GM11168 (cell line): Measurements from ENCODE around the gene NPAS3.

Experiments used
- in situ Hi-C: fragments of 300-500 bp; cut with MboI; formaldehyde crosslinking; loops from one replicate; pipeline ENCODE4 v1.12.0; 2022; ENCODE audit warnings: low sequenced_read_pairs; ENCODE audit not compliant: unreplicated experiment

The NPAS3 gene

GRCh38 chr14:33009673-33010072 is 71.0 kb downstream of the NPAS3 start:
- in situ Hi-C loops: no loop called here

- in situ Hi-C loops: no loop called here
Observed at GRCh38 chr14:33010495-33010894, 71.8 kb downstream of the NPAS3 start.

DNA sequence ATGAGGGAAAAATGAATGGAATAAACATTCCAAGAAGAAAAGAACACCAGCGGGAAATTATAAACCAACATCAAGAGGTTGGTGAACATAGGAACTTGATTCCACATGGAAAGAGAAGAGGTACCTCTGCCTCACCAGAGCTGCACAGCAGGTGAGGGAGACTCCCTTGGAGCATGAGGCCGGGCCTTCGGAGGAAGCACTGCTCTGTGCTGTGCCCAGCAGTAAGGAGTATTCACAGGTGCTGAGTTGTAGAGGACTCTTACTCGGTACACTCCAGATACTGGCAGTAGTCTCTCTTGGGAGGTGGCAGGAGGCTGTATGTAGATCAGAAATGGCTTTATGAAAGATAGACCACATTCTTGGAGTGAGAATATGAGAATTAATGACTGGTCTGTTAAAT is 76.0 kb downstream of the NPAS3 start:
- in situ Hi-C loops: no loop called here

- in situ Hi-C loops: no loop called here
Observed at GRCh38 chr14:33016613-33017012, 77.9 kb downstream of the NPAS3 start.

DNA sequence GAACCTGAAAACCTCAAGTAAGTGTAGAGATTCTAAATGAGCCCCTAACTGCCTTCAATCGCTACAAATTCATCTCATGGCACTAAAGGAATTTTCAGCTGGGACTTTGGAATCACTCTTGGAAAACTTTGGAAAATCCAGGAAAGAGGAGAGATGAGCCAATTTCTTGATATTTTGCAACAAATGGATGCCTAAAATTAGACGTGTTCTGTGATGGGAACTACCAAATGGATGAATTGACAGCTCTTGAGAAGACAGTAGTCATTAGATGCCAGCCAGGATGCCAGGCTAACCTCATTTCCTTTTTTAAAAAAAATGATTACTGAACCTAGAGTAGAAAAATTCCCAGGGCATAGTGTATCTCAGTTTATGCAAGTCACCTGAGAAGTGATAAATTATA is 78.3 kb downstream of the NPAS3 start:
- in situ Hi-C loops: no loop called here

DNA sequence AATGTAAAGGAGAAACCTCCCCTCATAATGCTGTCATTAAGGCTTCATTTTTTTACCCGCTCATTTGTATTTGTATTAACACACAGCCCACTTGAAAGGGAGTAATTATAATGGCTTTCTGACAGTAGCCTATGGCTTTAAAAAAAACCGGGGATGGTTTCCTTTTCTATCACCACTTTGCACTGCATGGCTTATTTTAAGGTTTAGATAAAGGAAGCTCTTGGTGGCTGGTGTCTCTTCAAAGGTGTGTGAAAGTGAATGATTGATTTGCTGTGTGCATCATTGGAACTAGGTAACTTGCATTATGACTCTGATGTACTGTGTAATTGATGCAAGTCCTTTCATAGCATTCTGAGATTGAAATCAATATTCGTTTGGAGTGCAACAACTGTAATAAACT is 80.7 kb downstream of the NPAS3 start:
- in situ Hi-C loops: no loop called here

GRCh38 chr14:33026850-33027430 is 88.3 kb downstream of the NPAS3 start:
- in situ Hi-C loops: no loop called here

GRCh38 chr14:33029511-33029910 is 90.8 kb downstream of the NPAS3 start:
- in situ Hi-C loops: no loop called here

DNA sequence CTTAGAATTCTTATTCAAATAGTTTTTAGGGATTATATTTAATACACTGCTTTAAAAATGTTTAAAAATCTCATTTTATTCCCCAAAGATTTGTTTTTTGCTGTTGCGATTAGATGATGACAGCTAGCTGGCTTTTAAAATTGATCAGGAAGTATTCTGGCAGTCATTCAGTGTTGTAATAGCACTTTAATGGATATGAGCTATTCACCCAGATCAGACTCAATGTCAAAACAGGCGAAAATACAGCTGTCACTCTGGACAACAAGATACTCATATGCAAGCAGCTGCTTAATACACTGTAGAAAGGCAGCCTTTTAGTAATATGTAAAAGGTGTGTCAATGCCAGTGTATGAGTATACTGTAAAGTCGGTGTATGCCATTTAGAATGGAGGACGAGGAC is 91.7 kb downstream of the NPAS3 start:
- in situ Hi-C loops: no loop called here

GRCh38 chr14:33035416-33036194 is 96.9 kb downstream of the NPAS3 start:
- in situ Hi-C loops: no loop called here

GRCh38 chr14:33039311-33039710 is 100.6 kb downstream of the NPAS3 start:
- in situ Hi-C loops: no loop called here

GRCh38 chr14:33040372-33041140 is 101.9 kb downstream of the NPAS3 start:
- in situ Hi-C loops: no loop called here

DNA sequence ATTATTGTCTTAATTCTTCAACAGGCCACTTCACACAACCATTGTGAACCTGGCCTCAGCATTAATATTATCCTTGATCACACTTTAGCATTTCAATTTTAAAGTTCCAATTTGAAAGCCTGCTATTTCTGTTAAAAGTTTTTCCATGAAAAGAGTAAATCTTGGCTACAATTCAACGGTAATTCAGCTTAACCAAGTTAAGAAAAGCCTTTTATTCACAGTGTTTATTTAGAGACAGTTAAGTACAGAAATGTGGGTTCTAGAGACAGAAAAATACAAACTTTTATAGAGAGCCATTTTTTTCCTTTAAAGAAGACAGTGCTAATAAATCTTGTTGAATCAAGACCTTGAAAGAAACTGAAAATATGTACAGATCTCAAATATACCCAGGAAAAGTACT is 103.9 kb downstream of the NPAS3 start:
- in situ Hi-C loops: no loop called here

GRCh38 chr14:33045760-33046159 is 107.1 kb downstream of the NPAS3 start:
- in situ Hi-C loops: no loop called here

GRCh38 chr14:33052943-33053342 is 114.3 kb downstream of the NPAS3 start:
- in situ Hi-C loops: no loop called here

GRCh38 chr14:33056213-33056612 is 117.5 kb downstream of the NPAS3 start:
- in situ Hi-C loops: no loop called here

- in situ Hi-C loops: no loop called here
Observed at GRCh38 chr14:33057585-33057984, 118.9 kb downstream of the NPAS3 start.

DNA sequence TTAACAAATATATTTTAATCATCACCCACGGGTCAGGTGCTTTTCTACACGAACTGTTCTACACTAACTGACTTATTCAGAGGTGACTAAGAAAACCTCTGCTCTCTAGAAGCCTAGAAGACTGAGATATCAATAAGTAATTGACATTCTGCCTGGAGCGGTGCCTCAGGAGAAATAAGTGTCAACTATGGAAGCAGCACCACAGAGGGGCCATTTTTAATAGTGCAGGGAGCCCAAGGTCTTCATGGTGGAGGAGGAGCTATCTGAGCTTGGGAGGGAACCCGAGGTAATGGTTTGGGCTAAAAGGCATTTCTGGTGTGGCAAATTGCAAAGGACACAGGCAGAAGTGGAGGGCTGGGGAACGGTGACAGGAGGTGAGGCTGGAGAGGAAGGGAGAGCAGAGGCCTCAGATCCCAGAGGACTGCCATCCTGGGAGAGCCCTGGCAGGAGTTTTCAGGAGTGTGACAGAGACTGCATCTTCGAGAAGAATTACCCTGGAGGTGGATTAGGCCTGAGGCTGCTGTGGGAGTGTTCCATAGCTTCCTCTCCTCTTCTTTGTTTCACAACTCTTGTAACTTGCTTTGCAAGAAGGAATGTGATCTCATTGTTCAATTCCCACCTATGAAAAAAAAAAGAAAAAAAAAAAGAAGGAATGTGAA is 123.1 kb downstream of the NPAS3 start:
- in situ Hi-C loops: no loop called here

DNA sequence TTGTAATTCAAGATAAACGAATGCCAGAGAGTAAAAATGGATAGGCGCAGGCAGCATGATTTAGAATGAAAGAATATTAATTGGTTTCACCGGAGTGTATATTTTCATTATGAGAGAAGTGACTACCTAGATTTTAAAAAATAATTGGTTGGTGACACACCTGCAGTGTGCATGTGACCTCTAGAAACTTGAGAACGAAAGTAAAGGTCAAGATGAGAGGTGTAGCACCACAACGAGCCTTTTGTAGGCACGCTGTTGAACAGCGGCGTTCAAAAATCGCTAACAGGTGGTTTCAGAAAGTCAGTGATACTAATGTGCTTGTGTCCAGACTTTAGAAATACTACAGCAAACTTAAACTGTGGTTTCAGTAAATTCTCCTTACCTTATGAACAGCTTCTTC is 123.8 kb downstream of the NPAS3 start:
- in situ Hi-C loops: no loop called here

GRCh38 chr14:33062881-33063280 is 124.2 kb downstream of the NPAS3 start:
- in situ Hi-C loops: no loop called here

DNA sequence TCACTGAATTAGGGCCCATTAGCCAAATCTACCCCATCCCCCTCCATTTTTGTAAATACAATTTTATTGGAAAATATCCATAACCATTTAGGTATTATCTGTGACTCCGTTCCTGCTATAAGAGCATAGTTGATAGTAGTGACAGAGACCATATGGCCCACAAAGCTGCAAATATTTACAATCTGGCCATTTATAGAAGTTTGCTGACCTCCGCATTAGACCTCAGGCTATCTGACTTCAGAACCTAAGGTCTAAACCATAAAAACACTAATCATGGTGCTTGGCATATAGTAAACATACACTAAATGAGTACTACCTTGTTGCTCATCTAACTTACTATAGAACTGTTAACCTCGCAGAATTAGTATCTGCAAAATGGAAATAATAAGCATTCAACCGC is 124.8 kb downstream of the NPAS3 start:
- in situ Hi-C loops: no loop called here
